Stomach (tissue), 9 donors: ENCODE measurements around the gene IFFO2. TPM values are rescaled to one million over a fixed set of nuclear protein-coding genes. Genes with fewer than 3 reads are reported as not detected.

Experiments used
- DNase-seq, 2 donors: peaks; one replicate each; pipeline versions ENCODE4 v3.0.0 to v3.0.0-alpha.2; 2013 to 2019
- H3K27ac ChIP-seq, 5 donors: fragments of 200-600 bp in 4 of 5; sonication (generic) in 4 of 5; one replicate each; pipeline ENCODE4 v1.5.1; 2013 to 2019; ENCODE audit warnings: mild to moderate bottlenecking in 1 of 5, moderate library complexity in 1 of 5
- H3K27me3 ChIP-seq, 3 donors: fragments of 200-600 bp; sonication (generic); one replicate each; pipeline ENCODE4 v1.5.1; 2017 to 2019; ENCODE audit warnings: mixed run types in 1 of 3
- H3K36me3 ChIP-seq, 4 donors: fragments of 200-600 bp; sonication (generic); 1 replicate in 3 of 4; 2 replicates in 1 of 4; pipeline ENCODE4 v1.5.1; 2016 to 2019
- H3K4me1 ChIP-seq, 4 donors: fragments of 200-600 bp; sonication (generic); one replicate each; pipeline ENCODE4 v1.5.1; 2016 to 2019
- H3K4me3 ChIP-seq, 4 donors: fragments of 200-600 bp; sonication (generic) in 3 of 4; one replicate each; pipeline ENCODE4 v1.5.1; 2016 to 2019; ENCODE audit warnings: mild to moderate bottlenecking in 1 of 4
- H3K9me3 ChIP-seq, 4 donors: fragments of 200-600 bp; sonication (generic); one replicate each; pipeline ENCODE4 v1.5.1; 2016 to 2019
- CTCF ChIP-seq, 7 experiments: fragments of 450-650 bp in 4 of 7; fragments of 200-600 bp in 3 of 7; sonication (generic) in 3 of 7; IDR thresholded peaks; one replicate each; pipeline ENCODE4 v1.5.1; 2016 to 2019; ENCODE audit warnings: antibody characterized with exemption in 7 of 7, control low read depth in 2 of 7, mild to moderate bottlenecking in 1 of 7
- EP300 ChIP-seq: sonication (generic); formaldehyde crosslinking; IDR thresholded peaks from one replicate; pipeline ENCODE4 v1.6.1; 2017; ENCODE audit warnings: antibody characterized with exemption
- POLR2A ChIP-seq, 4 donors: fragments of 450-650 bp; IDR thresholded peaks; one replicate each; pipeline ENCODE4 v1.6.1; 2016; ENCODE audit warnings: antibody characterized with exemption in 4 of 4, control low read depth in 2 of 4, mild to moderate bottlenecking in 1 of 4, moderate library complexity in 1 of 4
- POLR2AphosphoS5 ChIP-seq, 3 donors: sonication (generic); formaldehyde crosslinking; IDR thresholded peaks; one replicate each; pipeline ENCODE4 v1.6.1; 2016; ENCODE audit warnings: antibody characterized with exemption in 3 of 3
- WGBS, 5 donors: extraction: QIAGEN DNeasy Blood & Tissue Kit in 3 of 5; methylation state at CpG; one replicate each; pipeline versions ENCODE4 v1.1.5 to v1.1.7; 2013 to 2018; 5-methylcytosine and 5-hydroxymethylcytosine counted together
- intact Hi-C: fragments of 100-400 bp; cut with DNase I; formaldehyde crosslinking; loops from one replicate; pipeline ENCODE4 v1.15.1; 2023; ENCODE audit warnings: low total_unique reads
- polyA plus RNA-seq, 3 donors: library from polyadenylated mRNA; stranded (reverse); fragments of 200-250 nt; gene quantifications; one replicate each; pipeline ENCODE4 v1.2.3, GENCODE V29; 2013
- small RNA-seq, 4 donors: library from RNA; depleted of rRNA; stranded (forward); fragments of <200 nt; gene quantifications; one replicate each; pipeline ENCODE3, GENCODE V24; 2016
- total RNA-seq, 5 donors: library from RNA; depleted of rRNA; stranded (reverse); fragments of >200 nt; gene quantifications; one replicate each; pipeline versions ENCODE4 v1.1.0 to v1.2.3, GENCODE V29; 2014 to 2016
- donor health status: healthy with polysubstance abuse.
- donor health status: Bipolar disorder and iron deficiency.
- donor health status: healthy.

IFFO2 gene
- total and polyA plus RNA-seq, 8 donors: 0.58 to 47.8 (median 4.5) TPM

GRCh38 chr1:18858070-18858688 lies 98.3 kb downstream of the IFFO2 start:
- 85 to 89% (median 87%) methylated on average over 7 of the region's 7 CpGs for WGBS, 5 donors
- peaks cover 0 to 21% (median 0%) of the 10 kb centered on the region in 3 donors for H3K27me3 ChIP-seq

GRCh38 chr1:18856435-18856834 lies 100.0 kb downstream of the IFFO2 start:
- intact Hi-C loops: no loop called here
- TF ChIP-seq POLR2A (IDR thresholded peaks at IDR 0.05): no peak
- no peak for TF ChIP-seq POLR2AphosphoS5 (IDR thresholded peaks at IDR 0.05)
- TF ChIP-seq CTCF (IDR thresholded peaks at IDR 0.05): no peak
- TF ChIP-seq EP300: no peak

More at GRCh38 chr1:18858070-18858688, 98.3 kb downstream of the IFFO2 start:
- Histone ChIP-seq H3K9me3 (no peaks in the 10 kb centered on the region), H3K4me3 (no peak overlapping the region), H3K36me3 (no peaks in the 10 kb centered on the region), H3K27ac (no peak overlapping the region), H3K4me1 (no peaks in the 10 kb centered on the region)
- DNase-seq: no peak
- intact Hi-C loops: no loop called here
- TF ChIP-seq EP300 (no peak), POLR2AphosphoS5 (IDR thresholded peaks at IDR 0.05) (no peak), POLR2A (IDR thresholded peaks at IDR 0.05) (no peak), CTCF (IDR thresholded peaks at IDR 0.05) (no peak)

GRCh38 chr1:18855573-18855972 lies 100.9 kb downstream of the IFFO2 start:
- Histone ChIP-seq H3K36me3 (no peaks in the 10 kb centered on the region), H3K9me3 (no peaks in the 10 kb centered on the region), H3K4me1 (no peaks in the 10 kb centered on the region), H3K27me3 (peaks cover 0 to 34% (median 12%) of the 10 kb centered on the region in 3 donors), H3K4me3 (no peak overlapping the region), H3K27ac (no peak overlapping the region)
- intact Hi-C loops: no loop called here
- whole genome bisulfite sequencing, 5 donors: 73 to 76% (median 75%) methylated on average over 6 of the region's 6 CpGs
- DNase-seq: no peak
- TF ChIP-seq POLR2A (IDR thresholded peaks at IDR 0.05) (no peak), EP300 (no peak), CTCF (IDR thresholded peaks at IDR 0.05) (no peak), POLR2AphosphoS5 (IDR thresholded peaks at IDR 0.05) (no peak)

More at GRCh38 chr1:18856435-18856834, 100.0 kb downstream of the IFFO2 start:
- Histone ChIP-seq H3K27me3 (peaks cover 0 to 34% (median 11%) of the 10 kb centered on the region in 3 donors), H3K4me3 (no peak overlapping the region), H3K9me3 (no peaks in the 10 kb centered on the region), H3K27ac (no peak overlapping the region), H3K36me3 (no peaks in the 10 kb centered on the region), H3K4me1 (no peaks in the 10 kb centered on the region)
- DNase-seq: no peak
- WGBS, 5 donors: 95 to 100% (median 97%) methylated on average over 1 of the region's 1 CpG

- 86 to 92% (median 86%) methylated on average over 35 to 49 of the region's 49 CpGs for WGBS, 5 donors
- peaks cover 0 to under 1% (median 0%) of the 10 kb centered on the region in 4 donors for H3K4me1 ChIP-seq
- H3K27me3 ChIP-seq: peaks cover 0 to 34% (median 12%) of the 10 kb centered on the region in 3 donors
- H3K36me3 ChIP-seq: no peaks in the 10 kb centered on the region
- no peaks in the 10 kb centered on the region for H3K9me3 ChIP-seq
- no peak for DNase-seq
- no peak overlapping the region for H3K4me3 ChIP-seq
- TF ChIP-seq POLR2AphosphoS5 (IDR thresholded peaks at IDR 0.05) (no peak), POLR2A (IDR thresholded peaks at IDR 0.05) (no peak), EP300 (no peak), CTCF (IDR thresholded peaks at IDR 0.05) (no peak)
- H3K27ac ChIP-seq: no peak overlapping the region
- intact Hi-C loops: no loop called here
Observed at GRCh38 chr1:18854331-18855025, 102.0 kb downstream of the IFFO2 start.

Small RNA genes within 50 kb of the gene (small RNA-seq; reads per million reads assigned to genes)
- gene MIR1290: 0 reads per million in 4 donors
- gene MIR4695: 0 reads per million in 4 donors

Other genes starting within 250 kb of the IFFO2 start
- 1 to 10 TPM in 1 of 5 donors, not detected in 4; 9.9 TPM for gene TAS1R2, start 97.0 kb downstream of the IFFO2 start, total RNA-seq
- not detected for gene TAS1R2, start 97.0 kb downstream of the IFFO2 start, polyA plus RNA-seq
- 10 to 100 TPM in 1 of 5 donors, 1 to 10 TPM in 4; 3.5 to 11.0 (median 7.6) TPM for gene ALDH4A1, start 54.1 kb downstream of the IFFO2 start, total RNA-seq
- 10 to 100 TPM in 2 of 3 donors, 1 to 10 TPM in 1; 6.7 to 16.0 (median 11.1) TPM for gene ALDH4A1, start 54.1 kb downstream of the IFFO2 start, polyA plus RNA-seq